Loucy (cell line): Measurements from ENCODE around the gene ZYG11A.
"Not testable (repeated sequence)": the region's sequence is repeated elsewhere in the genome, so short reads cannot be mapped to it uniquely, and the experiment has no call there.

Experiments
- H2AFZ ChIP-seq: fragments of 200-600 bp; sonication (generic); 2 replicates; pipeline ENCODE4 v1.6.0; 2016; ENCODE audit warnings: antibody characterized with exemption, mild to moderate bottlenecking, low read length, moderate library complexity
- H3F3A ChIP-seq: fragments of 200-600 bp; 2 replicates; pipeline ENCODE4 v1.6.0; 2016; ENCODE audit warnings: antibody characterized with exemption, low read depth, mild to moderate bottlenecking
- H3K27me3 ChIP-seq: fragments of 200-600 bp; sonication (generic); 2 replicates; pipeline ENCODE4 v1.6.1; 2014; ENCODE audit warnings: low read length, mild to moderate bottlenecking; ENCODE audit not compliant: insufficient read depth, poor library complexity, severe bottlenecking
- H3K36me3 ChIP-seq: fragments of 200-600 bp; sonication (generic); 2 replicates; pipeline ENCODE4 v1.6.1; 2016; ENCODE audit warnings: low read length; ENCODE audit not compliant: insufficient read depth
- H3K4me1 ChIP-seq: fragments of 200-600 bp; sonication (generic); 2 replicates; pipeline ENCODE4 v1.5.1; 2014; ENCODE audit warnings: low read length, mild to moderate bottlenecking; ENCODE audit not compliant: insufficient read depth, poor library complexity, severe bottlenecking
- H3K4me2 ChIP-seq: fragments of 200-600 bp; sonication (generic); 2 replicates; pipeline ENCODE4 v1.6.0; 2014; ENCODE audit warnings: antibody characterized with exemption, low read length, low read depth, mild to moderate bottlenecking; ENCODE audit not compliant: poor library complexity, severe bottlenecking
- H3K4me3 ChIP-seq: fragments of 200-600 bp; sonication (generic); 2 replicates; pipeline ENCODE4 v1.5.1; 2014; ENCODE audit warnings: low read length, mild to moderate bottlenecking, mixed read lengths; ENCODE audit not compliant: poor library complexity, severe bottlenecking
- H3K79me2 ChIP-seq: fragments of 200-600 bp; sonication (generic); 2 replicates; pipeline ENCODE4 v1.6.1; 2014; ENCODE audit warnings: low read length; ENCODE audit not compliant: insufficient read depth
- H3K9ac ChIP-seq: fragments of 200-600 bp; sonication (generic); 2 replicates; pipeline ENCODE4 v1.6.0; 2014; ENCODE audit warnings: mild to moderate bottlenecking, low read depth, low read length, moderate library complexity; ENCODE audit not compliant: poor library complexity, severe bottlenecking
- H3K9me2 ChIP-seq: fragments of 200-600 bp; sonication (generic); replicated peaks from 2 replicates; pipeline ENCODE4 v1.6.1; 2016; ENCODE audit warnings: low read depth, low read length, mixed read lengths
- H3K9me3 ChIP-seq: fragments of 200-600 bp; sonication (generic); 2 replicates; pipeline ENCODE4 v1.6.1; 2014; ENCODE audit warnings: mild to moderate bottlenecking, antibody characterized with exemption, low read length, low read depth; ENCODE audit not compliant: insufficient read depth
- H4K20me1 ChIP-seq: fragments of 200-600 bp; sonication (generic); 2 replicates; pipeline ENCODE4 v1.6.0; 2014; ENCODE audit warnings: antibody characterized with exemption, low read length, mild to moderate bottlenecking; ENCODE audit not compliant: insufficient read depth, poor library complexity, severe bottlenecking
- CTCF ChIP-seq: fragments of 200-600 bp; sonication (generic); conservative IDR thresholded peaks from 2 replicates; pipeline ENCODE4 v1.5.1; 2014; ENCODE audit warnings: mild to moderate bottlenecking, antibody characterized with exemption, low read length
- EZH2phosphoT487 ChIP-seq: fragments of 200-600 bp; IDR thresholded peaks from 2 replicates; pipeline ENCODE4 v1.6.1; 2018; ENCODE audit warnings: antibody characterized with exemption, mild to moderate bottlenecking, moderate library complexity, borderline replicate concordance

Gene ZYG11A

GRCh38 chr1:52801011-52801410, 41.5 kb upstream of the ZYG11A start:
- Histone ChIP-seq H3K36me3 (peaks cover 25% of the 10 kb centered on the region; the same call in 1 of the 2 replicates), H3K4me3 (no peak overlapping the region), H3K4me1 (peaks cover 9% of the 10 kb centered on the region), H2AFZ (no peak overlapping the region), H3K9me3 (no peaks in the 10 kb centered on the region), H3F3A (0 out of 2 replicates have a peak, but pooled peaks cover under 1% of the 10 kb centered on the region), H3K9ac (no peak overlapping the region), H4K20me1 (no peaks in the 10 kb centered on the region), H3K9me2 (no peaks in the 10 kb centered on the region), H3K4me2 (no peak overlapping the region), H3K79me2 (no peaks in the 10 kb centered on the region), H3K27me3 (no peaks in the 10 kb centered on the region)
- TF ChIP-seq EZH2phosphoT487: no peak
- TF ChIP-seq CTCF: no peak

- H3K27me3 ChIP-seq, H3K9ac ChIP-seq, H3K4me1 ChIP-seq, H3F3A ChIP-seq, H4K20me1 ChIP-seq, H2AFZ ChIP-seq, H3K9me2 ChIP-seq, H3K9me3 ChIP-seq, H3K4me3 ChIP-seq, H3K4me2 ChIP-seq, H3K79me2 ChIP-seq: not testable (repeated sequence)
- peaks cover 15% of the 10 kb centered on the region; the same call in 1 of the 2 replicates for H3K36me3 ChIP-seq
Observed at GRCh38 chr1:52804083-52804482, 38.5 kb upstream of the ZYG11A start.

GRCh38 chr1:52814465-52814864, 28.1 kb upstream of the ZYG11A start:
- H3K9me3 ChIP-seq: no peaks in the 10 kb centered on the region
- no peaks in the 10 kb centered on the region for H3K4me1 ChIP-seq
- H2AFZ ChIP-seq: no peak overlapping the region
- no peaks in the 10 kb centered on the region for H4K20me1 ChIP-seq
- peaks cover 19% of the 10 kb centered on the region; the same call in 1 of the 2 replicates for H3K36me3 ChIP-seq
- H3F3A ChIP-seq: no peaks in the 10 kb centered on the region
- H3K4me2 ChIP-seq: no peak overlapping the region
- H3K79me2 ChIP-seq: no peaks in the 10 kb centered on the region
- TF ChIP-seq CTCF (no peak), EZH2phosphoT487 (no peak)
- no peak overlapping the region for H3K9ac ChIP-seq
- H3K27me3 ChIP-seq: no peaks in the 10 kb centered on the region
- H3K9me2 ChIP-seq: no peaks in the 10 kb centered on the region
- H3K4me3 ChIP-seq: no peak overlapping the region

GRCh38 chr1:52820830-52821229, 21.7 kb upstream of the ZYG11A start:
- peaks cover 15% of the 10 kb centered on the region; the same call in 1 of the 2 replicates for H3K36me3 ChIP-seq
- not testable (repeated sequence) for H2AFZ ChIP-seq, H3K79me2 ChIP-seq, H3K4me2 ChIP-seq, H3K27me3 ChIP-seq, H3F3A ChIP-seq, H3K4me1 ChIP-seq, H4K20me1 ChIP-seq, H3K9me2 ChIP-seq, H3K4me3 ChIP-seq, H3K9ac ChIP-seq, H3K9me3 ChIP-seq
